Activated CD8-positive, alpha-beta memory T cell treated with anti-CD3 and anti-CD28 coated beads for 1 hour (primary cell): Measurements from ENCODE around the gene COMMD9.

Experiments
- DNase-seq, 2 donors: peaks; one replicate each; pipeline ENCODE4 v3.0.0-alpha.2; 2020; ENCODE audit warnings: low read depth in 1 of 2; ENCODE audit errors: extremely low read depth in 1 of 2

The COMMD9 gene

DNA sequence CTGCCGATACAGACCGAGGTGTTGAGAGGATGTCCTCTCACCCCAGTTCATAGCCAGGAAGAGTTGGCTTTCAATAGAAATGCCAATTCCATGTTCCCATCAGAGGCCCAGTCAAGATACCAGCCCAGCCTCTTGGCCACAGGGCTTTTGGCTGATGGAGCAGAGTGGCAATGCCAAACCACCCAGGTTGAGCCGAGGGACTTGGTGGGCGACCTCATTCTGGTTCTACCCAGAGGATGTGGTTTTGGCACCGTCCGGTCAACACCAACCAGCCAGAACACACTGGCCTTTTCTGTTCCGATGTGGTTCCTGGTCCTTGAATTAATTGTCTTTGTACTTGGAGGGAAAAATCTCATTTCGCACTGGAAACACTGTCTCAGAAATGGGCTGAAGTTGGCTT is 60.5 kb downstream of the COMMD9 start:
- no peak for DNase-seq

DNA sequence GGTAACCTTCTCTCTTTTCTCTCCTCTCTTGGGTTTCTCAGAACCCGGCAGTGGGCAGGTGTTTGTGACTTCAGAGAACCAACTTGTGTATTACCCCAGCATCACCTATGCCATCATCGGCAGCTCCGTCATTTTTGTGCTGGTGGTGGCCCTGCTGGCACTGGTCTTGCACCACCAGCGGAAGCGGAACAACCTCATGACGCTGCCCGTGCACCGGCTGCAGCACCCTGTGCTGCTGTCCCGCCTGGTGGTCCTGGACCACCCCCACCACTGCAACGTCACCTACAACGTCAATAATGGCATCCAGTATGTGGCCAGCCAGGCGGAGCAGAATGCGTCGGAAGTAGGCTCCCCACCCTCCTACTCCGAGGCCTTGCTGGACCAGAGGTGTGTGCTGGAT is 62.2 kb downstream of the COMMD9 start:
- DNase-seq = no peak

DNA sequence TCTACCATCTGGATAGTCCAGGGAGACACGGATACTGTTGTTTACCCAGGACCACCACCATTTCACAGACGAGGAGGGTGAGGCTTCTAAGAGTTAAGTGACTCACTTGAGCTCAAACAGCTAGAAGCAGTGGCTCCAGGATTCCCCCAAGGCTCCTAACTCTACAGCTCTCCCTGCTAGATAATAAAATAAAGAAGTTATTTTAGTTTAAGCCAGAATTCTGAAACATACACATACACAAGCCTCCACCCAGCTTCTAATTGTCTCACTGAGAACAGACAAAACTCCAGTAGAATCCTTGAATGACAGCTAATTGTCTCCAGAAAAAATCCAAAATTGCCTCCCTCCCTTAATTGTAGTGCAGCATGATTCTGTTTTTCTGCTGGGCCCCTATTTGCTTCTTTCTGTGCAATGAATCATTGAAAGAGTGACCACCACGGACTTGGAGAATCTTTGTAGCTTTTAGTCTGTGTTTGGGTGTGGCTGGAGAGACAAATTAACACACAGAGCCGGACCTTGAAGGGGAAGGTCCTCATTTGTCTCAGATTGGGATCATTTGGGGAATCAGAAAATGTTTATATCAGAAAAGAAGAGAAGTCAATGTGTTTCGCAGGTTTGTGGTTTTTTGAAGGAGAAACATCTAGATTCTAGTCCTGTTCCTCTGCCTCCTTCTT is 64.9 kb downstream of the COMMD9 start:
- DNase-seq = no peak

DNA sequence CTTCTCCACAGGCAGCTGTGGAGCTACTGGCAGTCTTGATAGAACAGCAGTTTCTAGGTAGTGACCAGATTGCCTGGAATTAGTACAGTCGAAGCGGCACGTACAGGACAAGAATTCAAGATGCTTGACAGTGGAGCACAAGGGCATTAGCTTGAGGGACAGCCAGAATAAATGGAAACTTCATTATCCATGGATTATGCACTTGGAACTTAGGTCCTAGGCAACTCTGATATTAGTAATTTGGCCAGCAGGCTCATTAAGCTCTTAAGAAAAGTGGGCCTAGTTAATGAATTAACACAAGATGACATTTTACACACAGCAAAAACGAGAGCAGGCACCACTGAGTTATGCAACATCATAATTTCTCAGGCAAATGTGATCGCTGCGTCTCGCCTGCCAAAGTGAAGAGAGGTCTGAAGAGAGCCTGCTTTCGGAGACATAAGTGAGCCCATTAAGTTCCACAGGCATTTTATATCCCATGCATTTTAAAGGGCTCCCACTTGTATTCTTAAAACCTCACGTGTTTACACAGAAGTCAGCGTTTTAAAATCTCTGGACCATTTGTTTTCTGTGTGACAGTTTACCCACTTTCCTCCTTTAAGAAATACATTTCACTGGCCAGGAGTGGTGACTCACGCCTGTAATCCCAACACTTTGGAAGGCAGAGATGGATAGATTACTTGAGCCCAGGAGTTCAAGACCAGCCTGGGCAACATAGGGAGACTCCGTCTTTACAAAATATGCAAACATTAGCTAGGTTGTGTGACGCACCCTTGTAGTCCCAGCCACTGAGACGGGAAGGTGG is 66.2 kb downstream of the COMMD9 start:
- DNase-seq = no peak
